Measurements from ENCODE around the gene HTT.
"Not testable (repeated sequence)": the region's sequence is repeated elsewhere in the genome, so short reads cannot be mapped to it uniquely, and the experiment has no call there.

DNA sequence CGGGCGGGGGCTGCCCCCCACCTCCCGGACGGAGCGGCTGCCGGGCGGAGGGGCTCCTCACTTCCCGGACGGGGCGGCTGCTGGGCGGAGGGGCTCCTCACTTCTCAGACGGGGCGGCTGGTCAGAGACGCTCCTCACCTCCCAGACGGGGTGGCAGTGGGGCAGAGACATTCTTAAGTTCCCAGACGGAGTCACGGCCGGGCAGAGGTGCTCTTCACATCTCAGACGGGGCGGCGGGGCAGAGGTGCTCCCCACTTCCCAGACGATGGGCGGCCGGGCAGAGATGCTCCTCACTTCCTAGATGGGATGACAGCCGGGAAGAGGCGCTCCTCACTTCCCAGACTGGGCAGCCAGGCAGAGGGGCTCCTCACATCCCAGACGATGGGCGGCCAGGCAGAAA is 20.2 kb downstream of the HTT start:
- TF ChIP-seq, protein P1, sequence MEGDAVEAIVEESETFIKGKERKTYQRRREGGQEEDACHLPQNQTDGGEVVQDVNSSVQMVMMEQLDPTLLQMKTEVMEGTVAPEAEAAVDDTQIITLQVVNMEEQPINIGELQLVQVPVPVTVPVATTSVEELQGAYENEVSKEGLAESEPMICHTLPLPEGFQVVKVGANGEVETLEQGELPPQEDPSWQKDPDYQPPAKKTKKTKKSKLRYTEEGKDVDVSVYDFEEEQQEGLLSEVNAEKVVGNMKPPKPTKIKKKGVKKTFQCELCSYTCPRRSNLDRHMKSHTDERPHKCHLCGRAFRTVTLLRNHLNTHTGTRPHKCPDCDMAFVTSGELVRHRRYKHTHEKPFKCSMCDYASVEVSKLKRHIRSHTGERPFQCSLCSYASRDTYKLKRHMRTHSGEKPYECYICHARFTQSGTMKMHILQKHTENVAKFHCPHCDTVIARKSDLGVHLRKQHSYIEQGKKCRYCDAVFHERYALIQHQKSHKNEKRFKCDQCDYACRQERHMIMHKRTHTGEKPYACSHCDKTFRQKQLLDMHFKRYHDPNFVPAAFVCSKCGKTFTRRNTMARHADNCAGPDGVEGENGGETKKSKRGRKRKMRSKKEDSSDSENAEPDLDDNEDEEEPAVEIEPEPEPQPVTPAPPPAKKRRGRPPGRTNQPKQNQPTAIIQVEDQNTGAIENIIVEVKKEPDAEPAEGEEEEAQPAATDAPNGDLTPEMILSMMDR (IDR thresholded peaks at IDR 0.05) = not testable (repeated sequence)
- not testable (repeated sequence) for TF ChIP-seq POLR2A (IDR thresholded peaks at IDR 0.05)
